Pancreas (tissue), 10 donors: Measurements from ENCODE around the gene ANKRD28. TPM values are rescaled to one million over a fixed set of nuclear protein-coding genes. Genes with fewer than 3 reads are reported as not detected.

ENCODE experiments used
- ATAC-seq, 4 donors: fragments of 200-7000 bp; cut with Tn5 transposase; one replicate each; pipeline versions ENCODE4 v1.8.0 to v1.9.1; 2020; ENCODE audit warnings: mild to moderate bottlenecking in 4 of 4, moderate library complexity in 4 of 4
- DNase-seq, 6 donors: peaks; one replicate each; pipeline ENCODE4 v3.0.0-alpha.2; 2020
- FAIRE-seq: peaks from 2 replicates; lab custom pipeline; 2012; peaks lifted over from hg19 to GRCh38; lab: Jason Lieb, UNC
- H3K27ac ChIP-seq, 4 donors: fragments of 200-600 bp; sonication (generic); 1 replicate in 3 of 4; 2 replicates in 1 of 4; pipeline versions ENCODE4 v1.5.0 to v1.8.0; 2020
- H3K27me3 ChIP-seq, 4 donors: fragments of 200-600 bp; one replicate each; pipeline ENCODE4 v1.8.0; 2021
- H3K36me3 ChIP-seq, 3 donors: fragments of 200-600 bp; sonication (generic) in 1 of 3; one replicate each; pipeline versions ENCODE4 v1.5.0 to v1.8.0; 2020 to 2021
- H3K4me1 ChIP-seq, 3 donors: fragments of 200-600 bp; one replicate each; pipeline ENCODE4 v1.8.0; 2021
- H3K4me3 ChIP-seq, 4 donors: fragments of 200-600 bp; sonication (generic) in 2 of 4; one replicate each; pipeline versions ENCODE4 v1.5.0 to v1.8.0; 2020 to 2021
- H3K9me3 ChIP-seq, 4 donors: fragments of 200-600 bp; one replicate each; pipeline ENCODE4 v1.8.0; 2021
- WGBS, 2 donors: extraction: QIAGEN DNeasy Blood & Tissue Kit; methylation state at CpG; one replicate each; pipeline ENCODE4 v1.1.7; 2013; 5-methylcytosine and 5-hydroxymethylcytosine counted together
- intact Hi-C, 3 donors: fragments of 100-400 bp; cut with DNase I; formaldehyde crosslinking; loops; one replicate each; pipeline versions ENCODE4 v1.11.1 to v1.14.2; 2022
- polyA plus RNA-seq, 2 donors: library from polyadenylated mRNA; stranded (reverse); fragments of 200-250 nt; gene quantifications; one replicate each; pipeline ENCODE4 v1.2.3, GENCODE V29; 2013
- total RNA-seq, 6 donors: library from RNA; stranded (reverse); fragmentation: NEBNext Ultra II Directional in 4 of 6; extraction: Animal tissue kit (Norgen Biotek cat#: 25700) in 4 of 6; gene quantifications; one replicate each; pipeline versions ENCODE4 v1.2.1 to v1.2.4, GENCODE V29; 2021 to 2023
- TF ChIP-seq, protein P1 (sequence below), 4 donors: fragments of 200-600 bp; sonication (generic) in 3 of 4; IDR thresholded peaks; one replicate each; pipeline versions ENCODE4 v1.5.0 to v1.8.0; 2021; ENCODE audit warnings: antibody characterized with exemption in 4 of 4
- donor health status: healthy with polysubstance abuse.
- donor health status: DM: no; HTN: no; CAD: no; lungs with moderate emphysema.
- donor health status: DM: no; HTN: no; CAD: no.
- donor health status: control.
- donor health status: control.
- donor health status: Bipolar disorder and iron deficiency.
- donor health status: DM: yes; HTN: yes; CAD: no.
- donor health status: DM: no; HTN: no; CAD: no.
- donor health status: DM: no; HTN: no; CAD: no.
- donor health status: DM: yes; HTN: yes; CAD: no.

ANKRD28 gene
- total and polyA plus RNA-seq, 8 donors = 9.5 to 40.5 (median 29.6) TPM

GRCh38 chr3:15823092-15823491 lies 25.3 kb upstream of the ANKRD28 start:
- TF ChIP-seq, protein P1, sequence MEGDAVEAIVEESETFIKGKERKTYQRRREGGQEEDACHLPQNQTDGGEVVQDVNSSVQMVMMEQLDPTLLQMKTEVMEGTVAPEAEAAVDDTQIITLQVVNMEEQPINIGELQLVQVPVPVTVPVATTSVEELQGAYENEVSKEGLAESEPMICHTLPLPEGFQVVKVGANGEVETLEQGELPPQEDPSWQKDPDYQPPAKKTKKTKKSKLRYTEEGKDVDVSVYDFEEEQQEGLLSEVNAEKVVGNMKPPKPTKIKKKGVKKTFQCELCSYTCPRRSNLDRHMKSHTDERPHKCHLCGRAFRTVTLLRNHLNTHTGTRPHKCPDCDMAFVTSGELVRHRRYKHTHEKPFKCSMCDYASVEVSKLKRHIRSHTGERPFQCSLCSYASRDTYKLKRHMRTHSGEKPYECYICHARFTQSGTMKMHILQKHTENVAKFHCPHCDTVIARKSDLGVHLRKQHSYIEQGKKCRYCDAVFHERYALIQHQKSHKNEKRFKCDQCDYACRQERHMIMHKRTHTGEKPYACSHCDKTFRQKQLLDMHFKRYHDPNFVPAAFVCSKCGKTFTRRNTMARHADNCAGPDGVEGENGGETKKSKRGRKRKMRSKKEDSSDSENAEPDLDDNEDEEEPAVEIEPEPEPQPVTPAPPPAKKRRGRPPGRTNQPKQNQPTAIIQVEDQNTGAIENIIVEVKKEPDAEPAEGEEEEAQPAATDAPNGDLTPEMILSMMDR (IDR thresholded peaks at IDR 0.05) = no peak
- FAIRE-seq = no peak
- no peak overlapping the region for H3K27ac ChIP-seq

DNA sequence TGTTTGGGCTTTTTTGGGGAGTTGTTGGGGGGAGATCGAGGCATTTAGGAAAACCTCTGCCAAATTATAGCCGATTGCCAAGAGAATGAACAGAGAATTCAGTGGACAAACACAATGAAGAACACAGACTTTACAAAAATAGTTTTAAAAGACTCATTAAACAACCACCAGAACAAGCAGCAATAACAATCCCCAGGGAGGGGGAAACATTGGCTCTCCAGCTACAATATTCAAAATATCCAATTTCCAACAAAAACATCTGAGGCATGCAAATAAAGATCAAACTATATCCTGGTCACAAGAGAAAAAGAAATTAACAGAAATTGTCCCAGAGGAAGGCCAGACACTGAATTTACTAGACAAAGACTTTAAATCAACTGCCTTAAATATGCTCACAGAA lies 24.5 kb upstream of the ANKRD28 start:
- intact Hi-C loops = no loop called here
- no peak for FAIRE-seq
- Histone ChIP-seq H3K4me1 (peaks cover 0 to 20% (median 4%) of the 10 kb centered on the region in 3 donors), H3K4me3 (no peak overlapping the region), H3K36me3 (no peaks in the 10 kb centered on the region), H3K27me3 (no peaks in the 10 kb centered on the region), H3K27ac (no peak overlapping the region), H3K9me3 (no peaks in the 10 kb centered on the region)
- ATAC-seq = no peak
- DNase-seq = no peak
- TF ChIP-seq, protein P1 (IDR thresholded peaks at IDR 0.05) = no peak
- WGBS, 2 donors = 80 to 86% methylated on average over 2 of the region's 2 CpGs

More at GRCh38 chr3:15823092-15823491, 25.3 kb upstream of the ANKRD28 start:
- WGBS, 2 donors = 94 to 98% methylated on average over 7 of the region's 7 CpGs
- intact Hi-C loops = no loop called here
- ATAC-seq = no peak
- Histone ChIP-seq H3K4me1 (peaks cover 0 to 23% (median 4%) of the 10 kb centered on the region in 3 donors), H3K36me3 (no peaks in the 10 kb centered on the region), H3K27me3 (no peaks in the 10 kb centered on the region), H3K9me3 (no peaks in the 10 kb centered on the region), H3K4me3 (no peak overlapping the region)
- DNase-seq = no peak

DNA sequence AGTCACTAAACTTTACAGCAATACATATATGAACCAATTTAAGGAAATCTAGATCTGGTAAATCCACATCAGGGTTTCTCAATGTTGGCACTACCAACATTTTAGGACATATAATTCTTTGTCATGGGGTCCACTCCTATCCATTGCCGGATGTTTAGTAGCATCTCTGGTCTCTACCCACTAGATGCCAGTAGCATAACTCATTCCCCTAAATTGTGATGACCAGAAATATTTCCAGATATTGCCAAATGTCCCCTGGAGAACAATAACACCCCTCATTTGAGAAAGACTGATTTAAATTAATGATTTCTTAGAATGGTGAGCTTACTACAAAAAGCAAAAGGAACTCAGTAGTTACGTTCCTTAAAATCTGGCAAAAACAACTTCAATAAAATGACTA lies 23.1 kb upstream of the ANKRD28 start:
- Histone ChIP-seq H3K27me3 (no peaks in the 10 kb centered on the region), H3K36me3 (no peaks in the 10 kb centered on the region), H3K4me1 (peaks cover 0 to 20% (median 13%) of the 10 kb centered on the region in 3 donors), H3K9me3 (no peaks in the 10 kb centered on the region), H3K27ac (no peak overlapping the region), H3K4me3 (no peak overlapping the region)
- TF ChIP-seq, protein P1 (IDR thresholded peaks at IDR 0.05) = no peak
- DNase-seq (no peak), FAIRE-seq (no peak), ATAC-seq (no peak)
- intact Hi-C loops = no loop called here
- 65 to 70% methylated on average over 2 of the region's 2 CpGs for WGBS, 2 donors

GRCh38 chr3:15819576-15819975 lies 21.8 kb upstream of the ANKRD28 start:
- TF ChIP-seq, protein P1 (IDR thresholded peaks at IDR 0.05) = no peak
- Histone ChIP-seq H3K4me3 (no peak overlapping the region), H3K27ac (no peak overlapping the region), H3K9me3 (no peaks in the 10 kb centered on the region), H3K27me3 (no peaks in the 10 kb centered on the region), H3K4me1 (peaks cover 0 to 14% (median 14%) of the 10 kb centered on the region in 3 donors), H3K36me3 (no peaks in the 10 kb centered on the region)
- intact Hi-C loops = no loop called here
- ATAC-seq (no peak), FAIRE-seq (no peak), DNase-seq (no peak)

- Histone ChIP-seq H3K4me1 (peaks cover 0 to 14% (median 14%) of the 10 kb centered on the region in 3 donors), H3K4me3 (no peak overlapping the region), H3K9me3 (no peaks in the 10 kb centered on the region), H3K27ac (no peak overlapping the region), H3K36me3 (no peaks in the 10 kb centered on the region), H3K27me3 (no peaks in the 10 kb centered on the region)
- no peak for FAIRE-seq
- WGBS, 2 donors = 95 to 98% methylated on average over 2 of the region's 2 CpGs
- TF ChIP-seq, protein P1 (IDR thresholded peaks at IDR 0.05) = no peak
- no peak for DNase-seq
- ATAC-seq = no peak
- intact Hi-C loops = no loop called here
Observed at GRCh38 chr3:15819043-15819442, 21.3 kb upstream of the ANKRD28 start.
